T-helper 17 cell (primary cell): ENCODE measurements around the gene GNB1L. TPM values are rescaled to one million over a fixed set of nuclear protein-coding genes. Genes with fewer than 3 reads are reported as not detected.

Experiments used
- ATAC-seq: fragments of 150-1000 bp; cut with Tn5 transposase; 2 replicates; pipeline ENCODE4 v1.10.0; 2021; ENCODE audit warnings: mild to moderate bottlenecking, moderate library complexity
- DNase-seq, 3 donors: peaks; one replicate each; pipeline versions ENCODE4 v3.0.0 to v3.0.0-alpha.2; 2020 to 2021
- H3K9me3 ChIP-seq: one replicate; pipeline ENCODE4 v1.7.0; 2013; ENCODE audit warnings: low read length, mild to moderate bottlenecking; ENCODE audit not compliant: control insufficient read depth, poor library complexity, severe bottlenecking
- H3K27ac Mint-ChIP-seq: one replicate; pipeline ENCODE4 v1.8.0; 2022; ENCODE audit warnings: mild to moderate bottlenecking, moderate library complexity, mixed read lengths
- H3K27me3 Mint-ChIP-seq: one replicate; pipeline ENCODE4 v1.8.0; 2022; ENCODE audit warnings: mixed read lengths
- H3K36me3 Mint-ChIP-seq: one replicate; pipeline ENCODE4 v1.8.0; 2022; ENCODE audit warnings: low read depth, mixed read lengths
- H3K4me1 Mint-ChIP-seq: one replicate; pipeline ENCODE4 v1.8.0; 2022; ENCODE audit warnings: mild to moderate bottlenecking, mixed read lengths
- H3K4me3 Mint-ChIP-seq: one replicate; pipeline ENCODE4 v1.8.0; 2022; ENCODE audit warnings: mild to moderate bottlenecking, moderate library complexity, mixed read lengths
- total RNA-seq, 4 donors: library from RNA in 2 of 4; stranded (reverse) in 2 of 4; gene quantifications; one replicate each; pipeline ENCODE4 v1.2.3 and lab custom pipeline; 2022 to 2026

Gene GNB1L
- total RNA-seq, 2 donors from 2014 or later = 5.0 to 6.2 TPM

DNA sequence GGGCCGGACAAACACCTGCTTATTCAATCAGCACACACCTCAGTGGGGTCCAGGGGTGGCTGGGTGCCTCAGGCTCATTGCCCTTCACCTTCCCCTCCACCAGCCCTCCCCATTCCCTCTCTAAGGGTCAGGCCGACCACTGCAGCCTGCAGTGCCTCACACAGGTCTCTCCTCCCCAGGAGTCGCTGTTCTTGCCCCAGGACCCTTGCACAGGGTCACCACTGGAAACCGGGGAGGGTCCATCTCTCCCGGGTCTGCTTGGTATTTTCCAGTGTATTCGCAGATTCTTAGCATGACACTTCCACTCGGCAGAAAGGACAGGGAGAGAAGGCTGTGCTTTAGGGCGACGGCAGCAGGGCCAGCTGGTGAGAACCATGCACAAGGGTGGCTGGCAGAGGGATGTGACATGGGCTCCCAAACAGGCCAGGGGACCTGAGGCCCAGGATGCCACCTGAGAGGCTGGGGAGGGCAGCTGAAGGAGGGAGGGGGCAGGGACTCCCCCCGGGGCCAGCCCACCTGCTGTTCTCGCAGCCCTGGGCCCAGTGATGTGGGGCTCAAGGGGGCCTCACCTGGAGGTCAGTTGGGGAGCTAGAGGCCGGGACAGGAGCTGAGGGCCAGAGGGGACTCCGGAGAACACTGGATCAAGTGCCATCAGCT lies 110.2 kb downstream of the GNB1L start:
- no peaks in the 10 kb centered on the region for H3K36me3 Mint-ChIP-seq
- H3K4me1 Mint-ChIP-seq = no peaks in the 10 kb centered on the region
- H3K4me3 Mint-ChIP-seq = no peak overlapping the region
- no peak for ATAC-seq
- H3K9me3 ChIP-seq = no peaks in the 10 kb centered on the region
- no peak overlapping the region for H3K27ac Mint-ChIP-seq
- no peak for DNase-seq
- H3K27me3 Mint-ChIP-seq = no peaks in the 10 kb centered on the region

DNA sequence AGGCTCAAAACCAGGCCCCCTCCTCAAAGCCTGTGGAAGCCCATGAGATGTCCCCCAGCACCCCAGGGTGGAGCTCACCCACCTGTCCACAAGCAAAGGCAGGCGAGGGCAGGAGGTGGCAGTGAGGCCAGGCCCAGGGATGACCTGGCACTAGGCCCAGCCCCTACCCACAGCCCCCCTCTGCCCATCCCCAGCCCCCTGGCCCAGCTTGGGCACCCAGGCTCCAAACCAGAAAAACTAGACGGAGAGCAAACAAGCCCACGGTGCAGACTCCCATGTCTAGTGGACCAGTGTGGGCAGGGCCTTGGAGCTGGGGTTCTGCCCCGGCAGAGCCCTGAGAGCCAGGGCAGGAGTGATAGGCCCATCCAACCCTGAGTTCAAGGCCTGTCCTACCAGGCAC lies 111.0 kb downstream of the GNB1L start:
- H3K4me3 Mint-ChIP-seq = no peak overlapping the region
- DNase-seq (no peak), ATAC-seq (no peak)
- H3K27ac Mint-ChIP-seq = no peak overlapping the region
- no peaks in the 10 kb centered on the region for H3K36me3 Mint-ChIP-seq
- no peaks in the 10 kb centered on the region for H3K27me3 Mint-ChIP-seq
- H3K9me3 ChIP-seq = no peaks in the 10 kb centered on the region
- no peaks in the 10 kb centered on the region for H3K4me1 Mint-ChIP-seq

DNA sequence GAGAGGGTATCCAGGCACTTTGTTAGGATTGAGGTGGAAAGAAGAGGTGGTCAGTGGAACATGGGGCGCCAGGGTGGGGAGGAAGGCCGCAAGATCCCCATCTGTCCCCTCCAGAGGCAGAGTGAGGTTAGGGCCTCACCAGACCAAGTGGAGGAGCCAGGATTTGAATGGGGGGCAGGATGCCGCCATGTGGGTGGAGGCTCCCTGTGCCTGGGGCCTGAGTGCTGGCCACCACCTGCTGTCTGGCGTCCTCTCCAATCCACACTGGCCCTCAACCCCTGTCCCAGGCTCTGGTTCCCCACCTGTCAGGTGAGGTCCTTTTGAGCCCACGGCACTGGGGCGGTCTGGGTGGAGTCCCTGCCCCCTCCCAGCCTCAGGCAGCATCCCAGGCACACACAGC lies 111.6 kb downstream of the GNB1L start:
- Mint-ChIP-seq H3K4me1 (no peaks in the 10 kb centered on the region), H3K4me3 (no peak overlapping the region), H3K27me3 (no peaks in the 10 kb centered on the region), H3K27ac (no peak overlapping the region), H3K36me3 (no peaks in the 10 kb centered on the region)
- ATAC-seq (no peak), DNase-seq (no peak)
- H3K9me3 ChIP-seq = no peaks in the 10 kb centered on the region

DNA sequence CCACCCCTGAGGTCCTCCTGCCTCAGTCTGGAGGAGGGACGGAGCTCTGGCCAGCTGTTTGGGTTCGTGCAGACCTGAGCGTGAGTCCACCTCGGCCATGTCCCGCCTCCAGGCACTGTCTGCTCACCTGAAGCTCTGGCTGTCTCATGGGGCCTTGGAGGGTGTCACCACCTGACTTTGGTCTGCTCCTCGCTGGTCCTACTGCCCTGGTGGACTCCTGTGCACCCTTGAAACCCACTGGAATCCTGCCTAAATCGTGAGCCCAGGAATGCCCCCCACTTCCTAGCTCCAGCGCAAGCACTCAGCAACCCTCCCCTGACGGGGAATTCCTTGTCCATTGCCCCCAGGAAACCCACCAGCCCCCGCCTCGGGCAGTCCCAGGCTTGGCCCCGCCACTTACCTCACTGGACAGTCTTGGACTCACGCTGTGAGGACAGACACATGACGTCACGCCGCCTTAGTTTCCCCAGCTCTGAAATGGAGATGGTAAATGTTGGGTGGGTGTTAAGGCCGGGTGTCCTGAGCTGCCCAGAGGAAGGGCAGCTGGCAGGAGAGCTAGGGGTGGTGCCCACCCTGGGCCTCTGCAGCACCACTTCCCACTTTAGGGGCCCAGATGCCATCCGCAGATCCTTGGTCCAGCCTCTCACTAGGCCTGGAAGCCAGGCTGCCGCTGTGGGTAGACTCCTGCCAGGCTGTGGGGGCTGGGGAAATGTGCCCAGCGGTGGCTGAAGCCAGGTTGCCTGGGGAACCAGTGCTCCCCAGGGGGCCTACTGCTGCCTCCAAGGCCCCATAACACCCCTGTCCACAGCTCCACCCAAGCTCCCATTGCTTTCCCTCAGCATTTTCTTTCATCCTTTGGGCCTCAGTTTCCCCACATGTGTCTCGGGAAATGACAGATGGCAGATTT lies 112.3 kb downstream of the GNB1L start:
- H3K36me3 Mint-ChIP-seq = no peaks in the 10 kb centered on the region
- ATAC-seq (no peak), DNase-seq (no peak)
- no peaks in the 10 kb centered on the region for H3K27me3 Mint-ChIP-seq
- no peaks in the 10 kb centered on the region for H3K9me3 ChIP-seq
- H3K4me3 Mint-ChIP-seq = no peak overlapping the region
- H3K27ac Mint-ChIP-seq = no peak overlapping the region
- H3K4me1 Mint-ChIP-seq = no peaks in the 10 kb centered on the region

DNA sequence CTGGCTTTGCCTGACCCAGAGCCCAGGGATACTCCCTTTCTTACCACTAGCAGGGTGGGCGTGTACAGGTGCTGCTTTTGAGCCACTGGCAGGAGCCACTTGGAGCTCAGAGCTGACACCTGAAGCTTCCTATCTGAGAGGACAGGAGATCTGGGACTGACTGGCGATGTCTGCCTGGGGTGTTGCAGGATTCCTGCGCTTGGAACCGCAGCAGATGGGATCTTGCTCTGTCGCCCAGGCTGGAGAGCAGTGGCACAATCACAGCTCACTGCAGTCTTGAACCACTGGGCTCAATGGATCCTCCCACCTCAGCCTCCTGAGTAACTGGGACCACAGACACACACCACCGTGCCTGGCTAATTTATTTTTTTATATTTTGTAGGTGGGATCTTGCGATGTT lies 113.6 kb downstream of the GNB1L start:
- Mint-ChIP-seq H3K27me3 (no peaks in the 10 kb centered on the region), H3K4me1 (no peaks in the 10 kb centered on the region), H3K4me3 (no peak overlapping the region), H3K36me3 (no peaks in the 10 kb centered on the region), H3K27ac (no peak overlapping the region)
- no peaks in the 10 kb centered on the region for H3K9me3 ChIP-seq
- ATAC-seq (no peak), DNase-seq (no peak)

DNA sequence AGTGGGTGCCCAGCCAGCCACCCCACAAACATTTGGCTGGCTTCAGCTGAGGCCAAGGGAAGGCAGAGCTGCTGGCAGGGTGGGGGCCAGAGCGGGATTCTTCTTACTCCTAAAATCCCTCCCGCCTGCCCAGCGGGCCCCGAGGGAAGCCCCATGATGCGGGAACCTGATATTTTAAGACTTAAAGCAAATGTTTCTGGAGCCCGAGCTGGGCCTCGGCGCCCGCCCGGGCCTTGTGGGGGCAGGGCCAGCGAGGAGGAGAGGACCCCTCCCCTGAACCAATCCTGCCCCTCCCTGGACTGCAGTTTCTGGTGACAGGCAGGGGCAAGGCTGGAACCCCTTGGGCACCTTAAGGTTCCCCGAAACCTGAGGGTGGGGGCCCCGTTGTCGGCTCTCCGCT lies 114.1 kb downstream of the GNB1L start:
- DNase-seq = no peak
- no peak for ATAC-seq

DNA sequence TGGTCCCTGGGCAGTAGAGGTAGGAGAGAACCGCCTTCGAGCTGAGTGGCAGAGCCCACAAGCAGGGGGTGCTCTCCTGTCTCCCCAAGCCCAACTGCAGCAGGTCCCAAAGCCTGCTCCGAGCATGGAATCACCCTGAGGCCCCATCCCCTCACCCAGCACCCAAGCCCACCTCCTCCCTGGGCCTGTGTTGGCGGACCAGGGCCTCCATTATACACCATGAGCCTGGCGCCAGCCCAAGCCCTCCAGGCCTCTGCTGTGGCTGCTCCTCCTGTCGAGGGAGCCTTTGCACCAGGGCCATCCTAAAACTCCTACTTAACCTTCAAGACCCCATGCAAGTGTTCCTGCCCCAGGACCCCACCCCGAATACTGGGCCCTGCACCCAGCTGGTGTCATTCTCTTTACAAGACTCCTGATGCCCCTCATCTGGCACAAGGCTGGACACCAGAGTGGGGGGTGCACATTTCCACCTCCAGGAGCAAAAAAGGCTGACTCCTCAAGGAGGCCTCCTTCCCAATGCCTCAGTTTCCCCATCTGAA lies 114.7 kb downstream of the GNB1L start:
- Mint-ChIP-seq H3K4me3 (no peak overlapping the region), H3K27ac (no peak overlapping the region), H3K36me3 (no peaks in the 10 kb centered on the region), H3K4me1 (no peaks in the 10 kb centered on the region), H3K27me3 (no peaks in the 10 kb centered on the region)
- DNase-seq (no peak), ATAC-seq (no peak)
- no peaks in the 10 kb centered on the region for H3K9me3 ChIP-seq

More for the DNA sequence above, 114.1 kb downstream of the GNB1L start:
- H3K4me3 Mint-ChIP-seq = no peak overlapping the region
- H3K36me3 Mint-ChIP-seq = no peaks in the 10 kb centered on the region
- H3K27ac Mint-ChIP-seq = no peak overlapping the region
- no peaks in the 10 kb centered on the region for H3K9me3 ChIP-seq
- H3K4me1 Mint-ChIP-seq = no peaks in the 10 kb centered on the region
- no peaks in the 10 kb centered on the region for H3K27me3 Mint-ChIP-seq

DNA sequence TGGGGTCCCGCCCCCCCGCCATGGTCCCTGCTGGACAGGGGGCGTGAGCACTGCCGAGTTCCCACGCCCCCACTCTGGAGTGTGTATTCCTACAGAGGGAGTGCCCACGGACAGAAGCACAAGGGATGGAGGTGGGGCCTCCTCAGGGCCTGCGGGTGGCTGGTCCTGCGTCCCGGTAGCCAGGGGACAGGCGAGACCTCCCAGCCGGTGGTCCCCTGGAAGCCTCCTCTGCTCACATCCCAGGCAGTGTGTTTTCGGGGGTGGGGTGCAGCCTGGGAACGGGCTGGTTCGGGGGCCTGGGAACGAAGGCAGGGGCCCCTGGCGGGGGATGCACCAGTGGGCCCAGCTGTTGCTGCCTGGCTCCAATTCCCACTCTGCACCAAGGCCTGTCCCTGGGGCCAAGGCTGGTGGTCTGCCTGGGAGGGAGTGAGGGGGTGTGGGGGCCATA lies 115.2 kb downstream of the GNB1L start:
- Mint-ChIP-seq H3K27me3 (no peaks in the 10 kb centered on the region), H3K27ac (no peak overlapping the region), H3K4me1 (no peaks in the 10 kb centered on the region), H3K36me3 (no peaks in the 10 kb centered on the region), H3K4me3 (no peak overlapping the region)
- DNase-seq (no peak), ATAC-seq (no peak)
- no peaks in the 10 kb centered on the region for H3K9me3 ChIP-seq

DNA sequence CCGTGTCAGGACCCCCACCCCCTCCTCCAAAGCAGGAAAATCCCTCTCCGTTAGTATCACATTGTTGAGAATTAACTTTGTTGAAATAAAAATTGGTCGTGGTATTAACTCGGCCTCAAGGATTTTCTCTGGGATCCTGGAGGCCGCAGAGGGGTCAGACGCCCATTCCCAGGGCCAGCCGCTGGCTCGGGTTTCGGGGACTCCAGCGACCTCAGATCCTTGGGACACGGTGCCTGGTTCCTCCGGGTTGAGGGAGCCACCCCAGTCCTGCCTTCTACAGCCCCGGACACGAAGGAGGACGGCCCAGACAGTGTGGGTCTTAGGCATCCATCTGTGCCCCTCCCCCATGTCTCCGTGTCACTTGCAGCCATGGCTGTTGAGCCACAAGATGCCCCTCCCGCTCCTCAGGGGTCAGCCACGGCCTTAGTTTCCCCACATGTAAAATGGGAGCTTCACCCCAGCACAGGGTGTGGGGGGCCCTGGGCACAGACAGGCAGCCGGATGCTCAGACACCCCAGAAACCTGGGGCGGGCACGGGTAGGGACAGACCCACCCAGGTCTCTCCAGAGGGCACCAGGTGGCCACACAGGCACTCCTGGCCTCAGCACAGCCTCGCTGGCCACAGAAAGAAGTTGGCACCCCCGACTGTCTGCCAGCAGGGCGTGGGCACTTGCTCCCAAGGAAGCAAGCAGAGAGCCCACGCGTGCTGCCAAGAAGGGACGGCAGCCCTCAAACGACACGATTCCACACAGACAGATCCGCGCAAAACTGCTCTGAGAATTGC lies 115.8 kb downstream of the GNB1L start:
- no peak for ATAC-seq
- Mint-ChIP-seq H3K27ac (no peak overlapping the region), H3K4me1 (no peaks in the 10 kb centered on the region), H3K36me3 (no peaks in the 10 kb centered on the region), H3K4me3 (no peak overlapping the region), H3K27me3 (no peaks in the 10 kb centered on the region)
- no peak for DNase-seq
- H3K9me3 ChIP-seq = no peaks in the 10 kb centered on the region

DNA sequence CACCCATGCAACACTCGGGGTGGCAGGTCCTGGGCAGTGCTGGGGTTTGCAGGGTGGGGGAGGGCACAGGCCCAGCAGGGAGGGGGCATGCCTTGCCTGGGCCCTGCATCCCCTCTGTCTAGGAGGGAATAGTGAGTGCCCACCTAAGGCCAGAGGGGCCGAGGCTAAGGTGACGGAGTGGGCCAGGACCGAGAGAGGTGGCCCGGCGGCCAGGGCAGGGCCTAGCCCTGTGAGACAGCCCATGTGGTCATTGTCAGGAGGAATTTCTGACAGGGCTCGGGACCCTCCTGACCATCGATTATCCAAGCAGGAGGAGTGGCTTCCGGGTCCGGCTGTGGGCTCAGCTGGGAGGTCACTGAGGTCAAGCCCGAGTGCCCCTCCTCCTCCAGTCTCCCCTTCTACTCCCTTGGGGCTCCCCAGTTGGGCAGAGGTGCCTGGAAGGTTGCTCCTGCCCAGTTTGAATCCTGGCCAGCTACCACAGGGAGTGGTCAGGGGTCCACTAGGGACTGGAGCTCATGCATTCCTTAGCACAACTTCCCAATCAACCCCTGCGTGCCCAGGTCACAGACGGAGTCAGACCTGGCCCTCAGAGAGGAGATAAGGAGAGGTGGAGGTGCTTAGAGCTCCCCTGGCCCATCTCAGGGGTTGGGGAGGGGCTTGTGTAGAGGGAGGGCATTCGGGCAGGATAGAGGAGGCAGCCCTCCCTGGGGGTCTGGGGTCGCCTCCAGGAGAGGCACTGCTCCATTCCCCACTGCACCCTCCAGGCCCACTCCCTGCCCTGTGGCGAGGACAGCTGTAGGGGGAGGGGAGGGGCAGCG lies 116.6 kb downstream of the GNB1L start:
- ATAC-seq (no peak), DNase-seq (no peak)
- no peaks in the 10 kb centered on the region for H3K4me1 Mint-ChIP-seq
- no peak overlapping the region for H3K4me3 Mint-ChIP-seq
- no peaks in the 10 kb centered on the region for H3K9me3 ChIP-seq
- no peak overlapping the region for H3K27ac Mint-ChIP-seq
- no peaks in the 10 kb centered on the region for H3K36me3 Mint-ChIP-seq
- H3K27me3 Mint-ChIP-seq = no peaks in the 10 kb centered on the region

DNA sequence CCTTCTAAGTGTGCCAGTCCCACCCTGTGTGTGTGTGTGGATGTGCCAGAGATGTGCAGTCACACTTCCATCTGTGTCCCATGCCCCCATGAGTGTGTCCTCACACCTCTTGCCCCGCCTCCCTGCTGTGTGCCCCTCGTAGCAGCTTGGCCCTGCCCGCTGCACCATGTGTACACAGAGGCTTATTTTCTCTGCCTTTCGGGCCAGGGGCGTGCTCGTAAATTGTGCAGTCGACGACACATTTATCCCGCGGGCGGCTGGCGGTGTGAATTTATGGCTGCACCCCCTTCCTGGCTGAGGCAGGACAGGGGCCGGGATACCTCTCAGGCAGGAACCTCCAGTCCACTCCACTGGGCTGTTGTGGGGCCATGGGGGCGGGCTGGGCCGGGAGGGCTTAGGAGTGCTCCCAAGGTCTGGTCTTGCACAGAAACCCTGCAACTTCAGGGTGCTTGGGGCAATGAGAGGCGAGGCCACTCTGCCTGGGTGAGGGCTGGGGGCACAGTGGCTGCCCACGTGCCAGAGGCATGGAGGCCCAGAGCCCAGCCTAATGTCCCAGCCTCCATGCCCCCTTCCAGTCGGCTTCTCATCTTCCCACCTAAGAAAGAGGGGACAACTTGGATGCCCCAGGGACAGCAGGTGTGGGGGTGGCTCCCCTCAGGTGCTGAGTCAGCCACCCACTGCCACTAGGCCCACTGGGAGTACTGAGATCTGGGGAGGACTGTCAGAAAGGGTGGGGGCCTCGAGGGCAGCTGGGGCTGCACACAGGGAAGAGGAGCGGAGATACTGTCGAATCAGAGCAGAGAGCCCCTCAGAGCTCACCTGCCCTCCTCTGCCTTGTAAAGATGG lies 118.8 kb downstream of the GNB1L start:
- Mint-ChIP-seq H3K27me3 (no peaks in the 10 kb centered on the region), H3K4me3 (no peak overlapping the region), H3K36me3 (no peaks in the 10 kb centered on the region), H3K4me1 (no peaks in the 10 kb centered on the region), H3K27ac (no peak overlapping the region)
- no peak for ATAC-seq
- H3K9me3 ChIP-seq = no peaks in the 10 kb centered on the region
- DNase-seq = no peak

DNA sequence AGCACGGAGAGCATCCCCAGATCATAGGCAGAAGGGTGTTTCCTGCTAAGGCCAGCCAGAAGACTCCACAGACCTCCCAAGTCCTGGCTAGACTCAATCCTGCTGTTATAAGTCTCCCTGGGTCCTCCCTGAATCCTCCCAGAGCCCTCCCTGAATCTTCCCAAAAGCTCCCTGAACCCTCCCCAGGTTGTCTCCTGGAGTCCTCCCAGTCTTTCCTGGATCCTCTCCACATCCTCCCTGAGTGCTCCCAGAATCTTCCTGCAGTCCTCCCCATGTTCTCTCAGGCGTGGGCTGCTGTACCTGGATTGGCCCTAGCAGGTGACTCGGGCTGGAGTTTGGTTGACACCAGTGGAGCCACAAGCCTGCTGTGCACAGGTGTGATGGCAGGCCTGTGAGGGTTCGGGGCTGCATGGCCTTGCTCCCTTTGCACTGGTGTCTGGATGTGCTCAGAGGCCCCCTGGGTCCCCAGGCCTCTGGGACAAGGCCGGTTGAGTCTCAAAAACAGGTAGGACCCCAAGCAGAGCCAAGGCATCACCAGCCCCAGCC lies 119.8 kb downstream of the GNB1L start:
- DNase-seq = no peak
- H3K4me3 Mint-ChIP-seq = no peak overlapping the region
- peaks cover 2% of the 10 kb centered on the region for H3K4me1 Mint-ChIP-seq
- H3K27ac Mint-ChIP-seq = no peak overlapping the region
- no peaks in the 10 kb centered on the region for H3K9me3 ChIP-seq
- no peak for ATAC-seq
- H3K27me3 Mint-ChIP-seq = no peaks in the 10 kb centered on the region
- H3K36me3 Mint-ChIP-seq = no peaks in the 10 kb centered on the region
